Nephron (organoid): ENCODE results near the gene RAMP3.

Source experiments
- H3K27ac Mint-ChIP-seq, 3 experiments: 2 replicates each; pipeline ENCODE4 v1.8.0; 2020; ENCODE audit warnings: mixed read lengths in 3 of 3, mild to moderate bottlenecking in 2 of 3, moderate library complexity in 1 of 3
- H3K27me3 Mint-ChIP-seq: 2 replicates; pipeline ENCODE4 v1.8.0; 2021; ENCODE audit warnings: low read depth, mild to moderate bottlenecking, moderate library complexity, mixed read lengths
- H3K36me3 Mint-ChIP-seq: 2 replicates; pipeline ENCODE4 v1.8.0; 2020; ENCODE audit warnings: low read depth, mixed read lengths
- H3K4me1 Mint-ChIP-seq: 2 replicates; pipeline ENCODE4 v1.8.0; 2020; ENCODE audit warnings: mixed read lengths
- H3K4me3 Mint-ChIP-seq, 3 experiments: 2 replicates each; pipeline ENCODE4 v1.8.0; 2020; ENCODE audit warnings: mild to moderate bottlenecking in 3 of 3, mixed read lengths in 3 of 3, moderate library complexity in 2 of 3
- H3K9me3 Mint-ChIP-seq: 2 replicates; pipeline ENCODE4 v1.8.0; 2020; ENCODE audit warnings: mixed read lengths
- CTCF ChIP-seq, 3 experiments: fragments of 200-600 bp; sonication (generic); IDR thresholded peaks; one replicate each; pipeline ENCODE4 v1.5.0; 2021; ENCODE audit warnings: antibody characterized with exemption in 3 of 3; ENCODE audit not compliant: unreplicated experiment in 3 of 3

Gene RAMP3

GRCh38 chr7:45129906-45130305, 27.7 kb upstream of the RAMP3 start:
- H3K36me3 Mint-ChIP-seq, result no peaks in the 10 kb centered on the region
- no peak for TF ChIP-seq CTCF (IDR thresholded peaks at IDR 0.05; ENCODE audit: unreplicated experiment in 3 of 3)
- no peaks in the 10 kb centered on the region for H3K9me3 Mint-ChIP-seq
- H3K4me3 Mint-ChIP-seq, result no peak overlapping the region
- no peak overlapping the region for H3K27ac Mint-ChIP-seq
- H3K4me1 Mint-ChIP-seq, result no peaks in the 10 kb centered on the region
- peaks cover 4% of the 10 kb centered on the region for H3K27me3 Mint-ChIP-seq

GRCh38 chr7:45130910-45131309, 26.7 kb upstream of the RAMP3 start:
- no peak overlapping the region for H3K4me3 Mint-ChIP-seq
- H3K9me3 Mint-ChIP-seq, result no peaks in the 10 kb centered on the region
- H3K4me1 Mint-ChIP-seq, result no peaks in the 10 kb centered on the region
- H3K27ac Mint-ChIP-seq, result no peak overlapping the region
- no peaks in the 10 kb centered on the region for H3K36me3 Mint-ChIP-seq
- peaks cover 4% of the 10 kb centered on the region for H3K27me3 Mint-ChIP-seq
- TF ChIP-seq CTCF (IDR thresholded peaks at IDR 0.05; ENCODE audit: unreplicated experiment in 3 of 3), result no peak

- TF ChIP-seq CTCF (IDR thresholded peaks at IDR 0.05; ENCODE audit: unreplicated experiment in 3 of 3), result no peak
- Mint-ChIP-seq H3K4me1 (no peaks in the 10 kb centered on the region), H3K27me3 (peaks cover 8% of the 10 kb centered on the region)
These were observed 25.7 kb upstream of the RAMP3 start for GRCh38 chr7:45131891-45132290.

GRCh38 chr7:45132708-45133320, 24.8 kb upstream of the RAMP3 start:
- Mint-ChIP-seq H3K27me3 (peaks cover 8% of the 10 kb centered on the region), H3K27ac (no peak overlapping the region), H3K36me3 (no peaks in the 10 kb centered on the region), H3K9me3 (no peaks in the 10 kb centered on the region), H3K4me1 (no peaks in the 10 kb centered on the region), H3K4me3 (no peak overlapping the region)
- TF ChIP-seq CTCF (IDR thresholded peaks at IDR 0.05; ENCODE audit: unreplicated experiment in 3 of 3), result no peak

More at GRCh38 chr7:45131891-45132290, 25.7 kb upstream of the RAMP3 start:
- no peaks in the 10 kb centered on the region for H3K9me3 Mint-ChIP-seq
- no peak overlapping the region for H3K27ac Mint-ChIP-seq
- H3K4me3 Mint-ChIP-seq, result no peak overlapping the region
- no peaks in the 10 kb centered on the region for H3K36me3 Mint-ChIP-seq

- Mint-ChIP-seq H3K4me3 (no peak overlapping the region), H3K36me3 (no peaks in the 10 kb centered on the region), H3K4me1 (no peaks in the 10 kb centered on the region), H3K27me3 (peaks cover 8% of the 10 kb centered on the region), H3K9me3 (no peaks in the 10 kb centered on the region), H3K27ac (no peak overlapping the region)
- TF ChIP-seq CTCF (IDR thresholded peaks at IDR 0.05; ENCODE audit: unreplicated experiment in 3 of 3), result no peak
These were observed 24.2 kb upstream of the RAMP3 start for GRCh38 chr7:45133352-45133751.

- Mint-ChIP-seq H3K4me1 (no peaks in the 10 kb centered on the region), H3K36me3 (no peaks in the 10 kb centered on the region), H3K9me3 (no peaks in the 10 kb centered on the region), H3K27ac (no peak overlapping the region), H3K27me3 (peaks cover 8% of the 10 kb centered on the region), H3K4me3 (no peak overlapping the region)
- no peak for TF ChIP-seq CTCF (IDR thresholded peaks at IDR 0.05; ENCODE audit: unreplicated experiment in 3 of 3)
These were observed 23.7 kb upstream of the RAMP3 start for GRCh38 chr7:45133877-45134276.
